ENCODE measurements around the gene SPATC1L.
"Not testable (repeated sequence)": the region's sequence is repeated elsewhere in the genome, so short reads cannot be mapped to it uniquely, and the experiment has no call there.

SPATC1L gene

GRCh38 chr21:46183910-46184624, at the start of gene SPATC1L:
Gene SPATC1L (minus strand): TSS chr21:46184459. CDS start chr21:46182816, 1,643 bp downstream.
- peak; percentile 14 to 22 for DNase-seq

DNA sequence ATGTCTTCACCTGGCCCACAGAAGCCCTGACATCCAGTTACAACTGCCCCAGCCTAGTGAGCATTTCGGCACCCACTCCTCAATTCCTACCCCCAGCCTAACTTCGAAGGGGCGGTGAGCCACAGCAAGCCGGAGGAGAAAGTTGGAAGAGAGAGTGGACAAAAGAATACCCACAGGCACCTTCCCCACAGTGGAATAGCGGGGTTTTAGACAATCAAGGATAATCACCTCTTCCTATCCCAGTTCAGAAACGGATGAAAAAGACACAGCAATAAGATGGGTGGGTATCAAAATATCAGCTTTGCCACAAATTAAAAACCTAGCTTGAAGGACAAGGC, 45.6 kb upstream of the SPATC1L start:
- no peak for DNase-seq

GRCh38 chr21:46229133-46229922, 45.1 kb upstream of the SPATC1L start:
- DNase-seq = no peak

- peak; percentile 88 to 94 for DNase-seq
Observed at GRCh38 chr21:46228345-46229051, 44.2 kb upstream of the SPATC1L start, which contains the start of gene LSS. Gene LSS (minus strand): TSS chr21:46228774. CDS start chr21:46228745, 29 bp downstream.

DNA sequence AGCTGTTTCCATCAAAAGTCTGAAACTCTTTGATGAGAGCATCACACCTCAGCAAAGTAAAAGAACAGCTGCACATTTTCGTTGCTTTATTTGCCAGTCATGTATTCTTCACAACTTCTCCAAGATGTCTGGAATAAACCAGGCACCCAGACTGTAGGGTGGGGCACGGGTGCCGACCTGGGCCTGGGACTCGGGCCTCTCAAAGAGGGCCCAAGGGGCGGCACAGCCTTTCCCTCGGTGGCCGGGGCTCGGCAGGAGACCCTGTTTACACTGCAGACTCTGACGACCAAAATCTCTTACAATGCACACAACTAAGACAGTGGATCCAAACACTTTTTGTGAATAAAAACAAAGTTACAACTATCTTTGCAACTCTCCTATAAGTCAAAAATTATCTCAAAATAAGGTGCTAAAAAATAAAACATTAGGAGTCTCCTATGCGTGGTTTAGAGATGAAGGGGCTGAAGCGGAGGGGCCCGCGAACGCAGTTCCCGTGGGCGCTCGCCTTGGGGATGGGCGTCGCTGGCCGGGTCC, 43.6 kb upstream of the SPATC1L start:
- DNase-seq = no peak

- no peak for DNase-seq
Observed at GRCh38 chr21:46226920-46227599, 42.8 kb upstream of the SPATC1L start.

GRCh38 chr21:46226146-46226545, 41.9 kb upstream of the SPATC1L start:
- DNase-seq = no peak

DNA sequence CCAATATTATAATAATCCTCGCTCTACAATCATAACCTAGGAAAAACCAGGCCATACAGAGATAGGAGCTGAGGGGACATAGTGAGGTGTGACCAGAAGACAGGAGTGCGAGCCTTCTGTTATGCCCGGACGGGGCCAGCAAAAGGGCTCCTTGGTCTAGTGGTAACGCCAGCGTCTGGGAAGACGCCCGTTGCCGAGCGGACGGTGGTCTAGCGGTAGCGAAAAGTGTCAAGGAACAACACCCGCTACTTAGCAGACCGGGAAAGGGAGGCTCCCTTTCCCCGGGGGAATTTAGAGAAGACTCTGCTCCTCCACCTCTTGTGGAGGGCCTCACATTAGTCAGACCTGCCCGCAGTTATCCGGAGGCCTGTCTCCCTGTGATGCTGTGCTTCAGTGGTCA, 39.4 kb upstream of the SPATC1L start:
- not testable (repeated sequence) for DNase-seq

GRCh38 chr21:46223217-46223616, 39.0 kb upstream of the SPATC1L start:
- DNase-seq = no peak

GRCh38 chr21:46222436-46223116, 38.3 kb upstream of the SPATC1L start:
- no peak for DNase-seq

DNA sequence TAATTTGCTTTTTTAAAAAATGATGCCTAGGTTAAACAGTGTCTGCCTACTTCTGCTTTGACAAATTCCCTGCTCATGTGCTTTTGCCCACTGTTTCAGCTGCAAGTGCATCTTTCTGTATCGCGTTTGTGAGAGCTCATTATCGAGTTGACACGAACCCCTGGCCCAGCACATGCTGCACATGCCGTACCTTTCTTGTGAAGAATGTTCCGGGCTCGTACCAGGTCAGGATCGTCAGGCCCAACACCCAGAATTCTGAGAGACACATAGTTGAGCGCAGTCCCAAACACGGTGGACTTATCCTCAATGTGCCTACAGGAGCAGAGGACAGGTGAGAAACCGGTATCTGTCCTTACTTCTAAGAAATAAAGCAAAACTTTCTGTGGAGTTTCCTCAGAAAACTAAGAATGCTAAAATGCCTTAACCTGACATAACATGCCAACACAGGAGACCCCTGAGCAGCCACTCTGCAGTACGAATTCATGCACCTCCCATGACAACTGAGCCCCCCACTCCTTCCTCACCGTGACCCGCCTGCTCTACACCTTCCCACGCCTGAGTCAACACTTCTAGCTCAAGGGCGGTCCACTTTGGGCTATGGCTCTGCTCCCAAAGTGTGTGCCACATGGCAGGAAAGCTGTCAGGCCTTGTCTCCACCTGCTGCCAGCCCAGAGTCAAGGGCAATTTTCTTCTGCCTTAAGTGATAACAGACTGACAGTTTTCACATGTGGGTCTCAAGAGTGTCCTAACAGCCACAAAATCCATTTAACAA, 37.6 kb upstream of the SPATC1L start:
- DNase-seq = no peak

DNA sequence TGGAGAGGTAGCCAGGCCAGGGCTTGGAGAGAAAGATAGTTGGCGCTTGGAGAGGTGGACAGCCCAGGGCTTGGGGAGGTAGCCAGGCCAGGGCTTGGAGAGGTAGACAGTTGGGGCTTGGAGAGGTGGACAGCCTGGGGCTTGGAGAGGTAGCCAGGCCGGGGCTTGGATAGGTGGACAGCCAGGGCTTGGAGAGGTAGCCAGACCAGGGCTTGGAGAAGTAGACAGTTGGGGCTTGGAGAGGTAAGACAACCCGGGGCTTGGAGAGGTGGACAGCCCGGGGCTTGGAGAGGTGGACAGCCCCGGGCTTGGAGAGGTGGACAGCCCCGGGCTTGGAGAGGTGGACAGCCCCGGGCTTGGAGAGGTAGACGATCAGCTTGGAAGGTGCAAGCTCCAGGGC, 36.6 kb upstream of the SPATC1L start:
- no peak for DNase-seq

DNA sequence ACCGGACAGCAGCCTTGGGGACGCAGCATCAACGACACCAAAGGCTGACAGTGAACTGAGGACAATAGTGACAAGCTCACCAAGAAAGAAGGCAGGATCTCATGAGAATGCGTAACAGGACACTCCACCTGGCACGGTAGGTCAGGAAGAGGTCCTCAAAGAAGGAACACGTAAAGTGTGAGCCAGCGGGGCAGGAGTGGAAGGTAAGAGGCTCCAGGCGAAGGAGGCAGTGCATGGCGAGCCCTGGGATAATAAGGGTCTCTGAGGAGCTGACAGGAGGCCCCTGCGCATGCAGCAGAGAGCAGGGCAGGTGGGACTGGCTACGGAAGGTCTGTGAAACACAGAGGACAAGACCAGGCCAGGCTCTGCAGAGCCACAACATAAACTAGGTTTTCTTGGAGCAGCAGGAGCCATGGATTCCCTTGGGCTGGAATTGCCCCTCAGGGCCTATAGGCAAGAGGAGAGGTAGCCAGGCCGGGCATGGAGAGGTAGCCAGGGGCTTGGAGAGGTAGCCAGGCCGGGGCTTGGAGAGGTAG, 36.1 kb upstream of the SPATC1L start:
- DNase-seq = no peak

- DNase-seq = no peak
Observed at GRCh38 chr21:46219591-46220239, 35.5 kb upstream of the SPATC1L start.

GRCh38 chr21:46218906-46219590, 34.8 kb upstream of the SPATC1L start:
- DNase-seq = no peak

DNA sequence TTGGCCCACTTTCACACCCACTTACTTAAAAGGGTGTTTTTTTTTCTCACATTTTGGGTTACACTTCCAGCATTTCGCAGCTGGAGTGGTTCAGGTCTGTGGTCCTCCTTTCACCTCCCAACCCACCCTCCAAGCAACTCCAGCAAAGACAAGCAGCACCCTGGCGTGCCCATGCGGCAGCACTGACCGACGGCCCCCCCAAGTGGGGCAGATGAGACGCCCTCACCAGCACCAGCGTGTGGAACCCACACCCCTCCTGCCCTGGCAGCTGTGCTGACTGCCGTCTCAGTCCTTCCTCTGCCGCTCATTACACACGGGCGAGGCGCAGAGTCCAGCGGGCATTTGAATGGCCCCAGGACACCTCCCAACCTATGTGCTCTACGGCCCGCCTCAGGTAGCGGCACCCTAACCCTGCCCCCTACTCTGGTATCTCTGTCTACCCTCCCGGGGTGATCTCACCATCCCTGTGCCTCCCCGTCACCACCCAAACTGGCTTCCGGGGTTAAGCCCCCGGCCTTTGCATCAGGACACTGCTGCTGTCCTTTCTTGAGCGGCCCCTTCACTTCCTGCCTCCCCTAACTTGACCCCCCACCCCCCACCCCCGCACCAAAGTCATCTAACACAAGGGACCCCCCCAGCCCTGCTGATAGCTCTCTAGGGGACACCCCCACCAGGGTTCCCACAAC, 33.4 kb upstream of the SPATC1L start:
- no peak for DNase-seq

DNA sequence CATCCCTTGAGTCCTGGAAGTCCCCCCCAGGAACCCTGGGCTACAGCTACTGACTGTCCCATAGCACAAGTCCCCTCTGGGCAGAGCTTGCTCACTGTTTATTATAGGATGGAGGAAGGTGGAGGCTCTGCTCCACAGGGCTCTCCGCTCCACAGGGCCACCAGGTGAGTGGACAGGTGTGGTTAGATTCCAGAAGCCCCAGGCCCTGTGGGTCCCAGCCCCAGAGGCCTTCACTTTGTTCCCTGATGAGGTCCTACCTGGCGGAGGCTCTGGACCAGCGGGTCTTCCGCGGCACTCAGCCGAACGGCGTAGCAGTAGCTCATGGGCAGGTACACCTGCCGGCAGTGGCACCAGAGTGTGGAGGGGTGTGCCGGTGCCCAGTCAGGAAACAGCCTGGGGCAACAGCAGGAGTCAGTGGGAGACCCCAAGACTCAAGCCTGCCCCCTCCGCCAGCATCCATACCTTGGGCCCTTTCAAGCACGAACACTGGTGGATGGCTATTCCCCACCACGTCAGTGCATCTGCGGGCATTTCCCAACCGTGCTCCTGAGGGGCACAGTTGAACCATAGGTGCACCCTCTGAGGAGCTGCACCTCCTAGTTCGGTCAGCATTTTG, 32.0 kb upstream of the SPATC1L start:
- no peak for DNase-seq

GRCh38 chr21:46215436-46216131, 31.3 kb upstream of the SPATC1L start:
- no peak for DNase-seq

All from stimulated activated CD4-positive, alpha-beta T cell treated with anti-CD3 and anti-CD28 coated beads, Interleukin-2, amount 100 ng/mL, for 48 hours (primary cell).